NCI-H446 (cell line): Measurements from ENCODE around the gene UQCRC1.

ENCODE experiments used
- DNase-seq, 2 experiments: peaks; one replicate each; lab custom pipeline; 2025; lab: John Stamatoyannopoulos, UW

The UQCRC1 gene

DNA sequence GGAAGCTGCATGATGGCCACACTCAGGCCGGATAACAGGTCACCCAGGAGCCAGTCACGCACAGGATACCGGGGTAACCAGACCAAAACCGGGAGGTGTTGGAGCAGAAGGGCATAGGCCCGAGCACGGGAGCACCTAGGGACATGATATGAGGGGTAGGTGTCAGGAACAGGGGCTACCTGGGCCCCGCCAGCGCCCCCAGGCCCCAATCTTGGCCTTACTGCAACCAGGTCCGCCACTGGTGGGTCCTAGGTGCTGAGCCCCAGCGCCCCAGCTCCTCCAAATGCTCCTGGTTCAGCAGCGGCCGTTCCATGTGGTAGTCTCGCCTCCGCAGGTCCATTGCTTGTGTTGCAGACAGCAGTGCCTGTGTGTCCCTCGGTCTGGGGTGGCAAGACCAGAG, 23.8 kb upstream of the UQCRC1 start:
- DNase-seq, result no peak

DNA sequence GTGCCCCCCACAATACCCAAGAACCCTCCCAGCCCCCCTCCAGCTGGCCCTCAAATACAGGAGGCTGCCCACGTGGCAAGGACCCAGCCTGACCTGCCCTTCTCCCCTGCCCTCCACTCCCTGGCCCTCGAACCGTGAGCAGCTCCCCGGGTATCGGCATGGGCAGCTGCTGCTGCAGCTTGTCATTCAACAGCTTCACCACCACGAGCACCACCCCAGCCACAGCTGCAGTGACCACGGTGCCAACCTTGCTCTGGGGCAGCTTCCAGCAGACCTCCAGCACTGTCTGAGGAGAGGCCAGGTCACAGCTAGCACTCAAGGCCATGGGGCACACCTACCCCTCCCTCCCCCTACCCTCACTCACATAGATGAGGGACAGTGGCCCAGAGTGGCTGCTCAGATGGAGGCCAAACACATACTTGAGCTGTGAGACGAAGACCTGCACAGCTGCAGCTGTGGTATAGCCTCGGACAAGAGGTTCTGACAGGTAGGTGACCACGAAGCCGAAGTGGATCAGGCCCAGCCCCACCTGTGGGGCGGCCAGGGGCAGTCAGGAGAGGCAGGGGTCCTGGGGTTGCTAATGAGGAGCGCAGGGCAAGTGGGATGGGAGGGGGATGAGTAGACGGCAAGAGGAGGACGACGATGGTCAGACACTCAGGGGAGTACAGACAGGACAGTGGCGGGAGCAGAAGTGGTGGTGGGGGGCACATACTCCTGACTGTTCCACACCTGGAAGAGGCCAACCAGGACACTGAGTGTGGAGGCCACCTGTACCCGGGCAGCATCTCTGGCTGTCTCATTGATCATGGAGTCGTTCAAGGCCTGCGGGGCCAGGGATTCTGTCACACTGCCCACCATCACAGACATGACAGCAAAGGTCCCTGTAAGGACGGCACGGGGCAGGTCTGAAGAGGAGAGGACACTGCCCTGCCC, 22.3 kb upstream of the UQCRC1 start:
- DNase-seq, result no peak

DNA sequence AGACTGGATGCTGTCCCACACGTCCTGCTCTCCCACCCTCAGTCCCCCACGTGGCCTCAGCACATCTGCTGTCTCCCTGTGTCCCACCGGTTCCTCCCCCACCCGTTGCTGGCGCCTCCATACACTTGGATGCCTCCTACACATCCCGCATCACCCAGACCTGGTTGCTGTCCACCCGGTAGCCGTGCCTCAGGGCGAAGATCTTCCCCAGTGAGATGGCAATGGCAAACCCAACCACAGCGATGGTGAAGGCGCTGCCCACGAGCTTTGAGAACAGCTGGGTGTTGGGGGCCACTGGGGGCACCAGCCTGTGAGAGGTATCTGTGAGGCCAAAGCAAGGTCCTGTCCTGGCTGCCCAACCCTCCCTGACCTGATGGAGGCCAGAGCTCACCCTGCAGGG, 21.4 kb upstream of the UQCRC1 start:
- DNase-seq, result no peak

DNA sequence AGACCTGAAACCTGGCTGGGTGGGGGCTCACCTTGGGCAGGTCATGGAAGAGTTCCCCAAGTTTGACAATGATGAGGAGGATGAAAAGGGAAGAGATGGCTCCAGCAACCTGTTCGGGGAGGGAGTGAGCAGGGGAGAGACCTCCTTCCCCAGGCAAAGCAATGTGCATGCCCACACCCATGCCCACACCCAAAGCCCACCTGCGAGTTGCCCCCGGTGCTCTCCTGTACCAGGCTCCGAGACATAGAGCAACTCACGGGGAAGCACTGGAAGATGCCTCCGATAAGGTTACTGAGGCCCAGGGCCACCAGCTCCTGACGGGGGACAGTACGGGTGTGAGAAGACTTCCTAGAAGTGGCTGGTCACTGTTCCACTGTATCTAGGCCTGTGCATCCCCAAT, 21.0 kb upstream of the UQCRC1 start:
- DNase-seq, result no peak

DNA sequence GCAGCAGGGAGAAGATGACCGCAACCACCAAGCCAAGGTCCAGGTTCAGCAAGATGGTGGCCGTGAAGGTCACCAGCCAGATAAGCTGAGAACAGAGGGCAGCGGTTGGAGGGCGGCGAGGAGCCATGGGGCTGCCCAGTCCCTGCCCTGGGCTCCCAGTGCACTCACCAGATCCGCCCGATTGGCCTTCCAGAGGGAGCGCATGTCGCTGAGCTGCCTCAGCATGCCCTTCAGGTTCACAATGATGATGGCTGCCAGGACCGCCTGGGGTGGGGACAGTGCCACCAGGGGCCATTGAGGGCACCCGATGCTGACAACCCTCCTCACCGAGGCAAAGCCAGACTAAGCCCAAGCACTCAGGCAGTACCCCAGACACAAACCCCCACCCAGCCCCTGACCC, 20.4 kb upstream of the UQCRC1 start:
- DNase-seq, result no peak

DNA sequence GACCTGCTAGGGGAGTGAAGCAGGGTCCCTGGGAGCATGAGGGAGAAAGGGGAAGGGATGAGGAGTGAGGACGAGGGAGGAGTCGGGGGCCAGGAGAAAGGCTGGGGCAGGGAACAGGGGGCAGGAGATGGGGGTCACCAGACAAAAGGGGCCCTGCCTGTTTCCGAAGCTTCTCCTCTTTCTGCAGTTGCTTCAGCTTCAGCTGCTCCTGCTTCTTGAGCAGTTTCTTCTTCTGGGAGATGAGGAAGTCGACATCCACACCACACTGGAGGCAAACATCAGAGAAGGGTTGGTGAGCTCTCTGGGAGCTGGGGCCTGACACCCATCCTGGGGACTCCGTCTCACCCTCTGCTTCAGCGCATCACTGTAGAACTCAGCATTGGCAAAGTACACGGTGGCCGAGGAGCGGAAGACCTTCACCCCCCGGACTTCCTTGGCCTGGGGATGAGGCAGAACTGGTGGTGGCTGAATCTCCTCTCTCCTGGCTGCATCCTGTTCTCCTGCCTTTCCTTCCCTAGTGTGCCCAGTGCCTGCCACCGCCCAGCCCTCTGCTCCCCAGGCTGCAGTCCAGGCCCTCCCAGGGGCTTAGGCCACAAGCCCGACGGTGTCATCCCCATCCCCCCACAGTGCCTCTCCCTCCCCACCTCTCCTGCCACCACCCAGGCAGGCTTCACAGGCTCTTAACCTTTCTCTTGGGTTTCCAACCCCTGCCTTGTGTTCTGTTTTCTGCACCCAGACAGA, 19.0 kb upstream of the UQCRC1 start:
- no peak for DNase-seq

DNA sequence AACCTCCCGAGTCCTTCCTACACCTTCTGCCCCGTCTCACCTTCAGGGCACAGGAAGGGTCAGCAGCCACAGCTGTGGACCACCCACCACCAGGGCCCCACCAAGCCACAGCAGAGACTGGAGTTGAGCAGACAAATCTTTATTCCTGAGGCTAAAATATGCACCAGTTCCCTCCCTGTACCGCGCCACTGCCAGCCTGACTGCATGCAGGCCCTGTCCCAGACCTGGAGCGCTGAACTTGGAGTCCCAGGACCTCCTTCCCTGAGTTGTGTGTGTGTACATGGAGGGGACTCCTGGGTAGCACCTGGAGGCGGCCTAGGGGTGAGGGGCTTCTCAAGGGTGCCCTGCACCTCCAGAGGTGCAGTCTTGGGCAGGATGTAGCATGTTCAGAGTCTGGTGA, 16.2 kb upstream of the UQCRC1 start:
- no peak for DNase-seq

DNA sequence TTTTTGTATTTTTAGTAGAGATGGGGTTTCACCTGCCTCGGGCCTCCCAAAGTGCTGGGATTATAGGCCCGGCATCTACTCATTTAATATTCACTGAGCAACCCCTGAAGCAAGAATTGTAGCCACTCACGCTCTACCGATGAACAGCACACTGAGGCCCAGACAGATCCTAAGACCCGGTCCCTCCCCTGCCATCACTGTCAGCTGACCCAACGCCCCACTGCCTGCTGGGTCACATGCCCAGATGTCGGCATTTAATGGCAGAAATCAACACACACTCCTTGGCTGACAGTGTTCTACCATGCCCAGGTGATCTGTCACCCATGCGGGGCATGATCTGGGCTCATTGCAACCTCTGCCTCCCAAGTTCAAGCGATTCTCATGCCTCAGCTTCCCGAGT, 15.3 kb upstream of the UQCRC1 start:
- DNase-seq, result no peak

DNA sequence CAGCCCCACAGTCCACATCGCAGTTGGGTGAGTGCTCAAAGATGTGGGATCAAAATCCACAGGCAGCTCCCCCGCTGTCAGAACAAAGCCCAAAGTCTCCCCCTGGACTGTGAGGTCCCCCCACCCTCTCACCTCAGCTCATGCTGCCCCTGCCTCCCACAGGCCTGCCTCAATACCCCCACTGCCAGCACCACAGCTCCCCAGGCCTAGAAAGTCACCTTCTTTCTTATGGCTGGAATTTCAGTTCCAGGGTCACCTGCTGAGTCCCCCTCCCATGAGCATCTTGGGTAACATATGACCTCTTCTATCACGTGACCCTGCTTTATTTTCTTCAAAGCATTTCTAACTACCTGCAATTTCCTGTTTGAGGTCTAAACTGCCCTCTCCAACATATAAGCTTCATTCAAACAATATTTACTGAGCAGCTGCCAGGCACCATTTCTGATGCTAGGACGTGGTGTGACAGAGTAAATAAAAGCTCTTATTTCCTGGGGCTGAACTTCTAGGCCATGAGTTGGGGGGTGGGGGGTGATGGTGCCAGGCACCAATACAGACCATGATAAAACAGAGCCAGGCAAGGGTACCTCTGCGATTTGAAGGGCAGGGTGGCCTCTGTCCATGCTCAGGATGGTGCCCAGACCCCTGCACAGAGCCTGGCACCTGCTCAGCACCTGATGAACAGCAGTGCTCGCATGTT, 14.6 kb upstream of the UQCRC1 start:
- DNase-seq, result no peak

DNA sequence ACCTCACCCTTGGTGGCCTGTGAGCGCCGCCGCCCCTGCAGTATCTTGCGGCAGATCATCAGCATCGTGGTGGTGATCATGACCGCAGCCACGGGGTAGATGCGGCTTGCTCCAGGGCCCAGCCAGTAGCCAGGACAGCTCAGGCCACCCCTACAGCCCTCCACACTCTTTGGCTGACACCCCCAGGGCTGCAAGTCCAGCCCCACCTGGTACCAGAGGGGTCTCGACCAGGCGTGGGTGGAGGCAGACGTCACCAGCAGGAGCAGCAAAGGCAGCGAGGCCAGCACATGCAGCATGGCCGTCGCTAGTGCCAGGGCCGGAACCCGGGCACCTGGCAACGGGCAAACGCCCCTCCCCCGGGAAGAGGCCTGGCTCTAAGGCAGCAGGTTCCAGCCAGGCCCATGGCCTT, 12.0 kb upstream of the UQCRC1 start, which contains the start of gene TMEM89:
Gene TMEM89 (minus strand): TSS at position 309 of the 409 bp plus-strand sequence. CDS start 13 bp downstream, at position 296.
- no peak for DNase-seq

DNA sequence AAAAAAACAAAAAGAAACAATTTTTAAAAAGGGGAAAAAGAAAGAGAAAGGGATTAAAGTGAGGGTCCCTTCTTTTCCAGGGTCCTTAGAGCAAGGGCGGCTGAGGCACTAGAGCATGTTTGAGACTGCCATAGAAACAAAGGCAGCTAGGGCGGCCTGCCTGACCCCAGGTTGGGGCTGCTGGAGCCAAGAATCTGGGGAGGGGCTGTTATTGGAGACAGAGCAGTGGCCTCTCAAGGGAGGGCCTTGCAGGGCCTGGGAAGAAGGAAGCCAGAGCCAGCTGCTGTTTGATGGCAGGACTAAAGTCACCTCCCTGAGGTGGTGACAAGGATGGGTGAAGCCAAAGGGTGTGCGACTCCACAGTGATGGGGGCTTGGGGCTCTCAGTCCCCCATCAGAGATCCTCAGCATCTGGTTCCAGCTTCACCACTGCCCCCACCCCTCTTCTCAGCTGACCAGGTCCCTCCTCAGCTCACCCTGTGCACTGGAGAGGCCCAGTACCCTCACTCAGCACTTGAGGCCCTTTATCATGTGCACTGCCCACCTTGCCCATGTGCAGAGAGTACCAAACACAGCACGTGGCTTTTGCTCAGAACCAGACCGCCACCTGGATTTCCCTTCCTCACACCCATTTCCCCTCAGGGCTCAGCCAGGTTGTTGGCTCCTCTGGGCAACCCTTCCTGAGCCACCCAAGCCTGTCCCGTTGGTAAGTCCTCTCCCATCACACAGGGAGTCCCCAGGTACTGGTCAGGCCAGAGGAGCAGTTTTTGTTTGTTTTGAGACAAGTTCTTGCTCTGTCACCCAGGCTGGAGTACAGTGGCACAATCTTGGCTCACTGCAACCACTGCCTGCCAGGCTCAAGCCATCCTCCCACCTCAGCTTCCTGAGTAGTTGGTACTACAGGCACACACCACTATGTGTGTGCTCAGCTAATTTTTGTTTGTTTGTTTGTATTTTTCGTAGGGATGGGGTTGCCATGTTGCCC, 10.4 kb upstream of the UQCRC1 start:
- no peak for DNase-seq

DNA sequence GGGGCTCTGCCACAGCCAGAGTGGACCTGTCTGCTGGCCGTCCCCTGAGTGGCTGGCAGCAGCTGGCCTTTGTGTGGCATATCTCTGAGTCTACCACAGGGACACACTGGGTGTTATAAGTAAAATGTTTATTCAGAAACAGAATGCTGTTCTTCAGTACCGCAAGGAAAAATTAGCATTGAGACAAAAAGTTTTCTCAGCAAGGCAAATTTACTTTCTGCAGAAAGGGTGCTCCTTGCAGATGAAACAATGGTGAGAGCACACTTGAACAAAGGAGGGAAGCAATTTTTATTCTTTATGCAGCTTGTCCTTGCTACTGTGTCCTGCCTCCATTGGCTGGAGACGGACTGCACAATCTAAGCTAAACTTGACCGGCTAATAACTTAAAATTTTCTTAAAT, 8.1 kb upstream of the UQCRC1 start:
- DNase-seq, result no peak

DNA sequence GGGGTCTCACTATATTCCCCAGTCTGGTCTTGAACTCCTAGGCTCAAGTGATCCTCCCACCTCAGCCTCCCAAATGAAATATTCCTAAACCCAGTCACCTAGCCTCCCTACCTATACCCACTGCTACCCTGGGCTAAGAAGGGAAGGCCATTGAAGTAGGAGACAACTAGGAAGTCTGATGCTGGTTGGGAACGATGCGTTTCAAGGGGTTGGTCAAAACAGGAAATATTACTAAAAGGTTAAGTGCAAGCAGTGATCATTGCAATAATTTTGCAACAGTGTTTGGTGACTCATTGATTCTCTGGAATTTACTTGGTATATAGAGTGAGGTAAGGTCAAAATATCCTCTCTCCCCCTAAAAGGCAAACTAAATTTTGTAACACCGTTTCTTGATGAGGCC, 4.6 kb upstream of the UQCRC1 start:
- DNase-seq, result no peak

DNA sequence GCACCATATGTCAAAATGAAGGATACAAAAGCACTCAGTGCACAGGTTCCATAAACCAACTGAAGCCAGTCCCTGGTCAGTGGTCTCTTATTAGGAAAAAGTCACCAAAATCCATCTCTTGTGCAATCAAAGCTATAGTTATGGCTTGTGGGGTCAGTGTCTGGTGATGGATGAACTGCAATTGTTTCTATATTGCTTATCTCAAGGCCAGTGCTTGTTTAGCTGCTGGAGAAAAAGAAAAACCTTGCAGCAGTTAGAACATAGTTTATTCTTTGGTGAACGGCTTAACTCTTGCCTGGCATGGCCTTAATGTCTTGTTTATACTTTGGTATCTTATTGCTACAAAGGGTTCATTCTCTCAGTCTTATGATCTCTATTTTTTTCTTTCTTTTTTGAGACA, 2.9 kb upstream of the UQCRC1 start:
- no peak for DNase-seq

DNA sequence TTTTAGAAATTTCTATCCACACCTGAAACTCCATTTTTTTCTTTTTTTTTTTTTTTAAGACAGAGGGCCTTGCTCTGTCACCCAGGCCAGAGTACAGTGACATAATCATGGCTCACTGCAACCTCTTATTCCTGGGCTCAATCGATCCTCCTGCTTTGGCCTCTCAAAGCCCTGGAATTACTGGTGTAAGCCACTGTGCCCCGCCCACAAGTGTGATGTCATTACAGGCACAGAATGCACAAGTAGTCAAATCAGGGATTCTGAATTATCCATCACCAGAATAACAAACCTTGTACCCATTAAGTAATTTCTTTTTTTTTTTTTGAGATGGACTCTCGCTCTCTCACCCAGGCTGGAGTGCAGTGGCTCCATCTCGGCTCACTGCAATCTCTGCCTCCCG, 1.9 kb downstream of the UQCRC1 start:
- no peak for DNase-seq

DNA sequence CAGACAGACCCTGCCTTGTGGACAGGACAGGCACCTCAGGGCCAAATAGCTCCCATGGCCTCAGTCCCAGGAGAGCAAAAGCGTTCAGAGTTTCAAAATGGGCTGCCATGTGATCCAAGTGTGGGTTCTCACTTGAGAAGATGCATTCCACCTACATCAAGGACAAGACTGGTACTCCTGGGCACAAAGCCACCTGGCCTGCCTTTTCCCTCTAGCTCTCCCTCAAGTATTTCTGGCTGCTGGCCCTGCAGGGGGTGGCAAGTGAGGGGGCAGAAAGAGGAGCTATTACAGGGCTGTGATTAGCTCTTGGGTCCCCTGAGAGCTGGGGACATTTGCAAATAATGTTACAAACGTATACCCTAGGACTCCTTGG, 7.8 kb downstream of the UQCRC1 start:
- no peak for DNase-seq

DNA sequence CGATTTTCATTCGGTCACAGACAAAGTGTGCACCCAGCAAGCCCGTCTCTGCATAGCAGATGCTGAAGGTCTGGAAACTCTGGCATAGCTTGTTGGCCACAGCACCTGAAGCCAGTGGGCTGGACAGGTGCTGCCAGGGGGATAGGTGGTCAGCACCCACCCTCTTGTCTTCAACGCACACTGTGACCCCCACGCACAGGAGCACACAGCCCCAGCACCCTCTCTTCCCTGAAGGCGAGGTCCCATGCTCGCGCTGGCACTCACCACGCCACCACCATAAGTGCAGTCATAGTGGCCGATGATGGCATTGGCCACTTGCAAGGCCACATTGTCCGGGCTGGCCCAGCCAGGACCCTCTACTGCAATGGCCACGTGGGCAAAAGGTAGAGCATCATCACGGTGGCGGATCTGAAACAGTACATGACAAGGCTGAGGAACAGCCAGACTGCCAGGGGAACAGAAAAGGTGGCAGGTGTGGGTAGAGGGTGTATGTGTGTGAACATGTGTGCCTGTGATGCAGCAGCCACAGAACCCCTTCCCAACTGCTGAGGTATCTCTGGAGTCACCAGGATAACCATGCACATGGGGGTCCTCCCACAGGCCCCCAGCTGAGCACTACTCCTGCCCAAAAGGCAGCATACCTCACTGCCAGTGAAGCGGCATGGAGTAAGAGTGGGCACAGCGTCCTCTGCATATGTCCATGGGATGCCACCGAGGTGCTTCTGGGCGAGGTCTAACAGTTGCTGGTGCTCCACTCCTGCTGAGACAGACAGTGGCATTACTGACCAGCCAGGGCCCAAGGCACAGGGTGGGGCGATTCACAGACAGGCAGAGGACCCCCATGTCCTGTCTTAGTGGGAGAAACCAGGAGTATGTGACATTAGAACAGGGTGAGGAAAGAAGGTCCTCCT, 8.5 kb downstream of the UQCRC1 start:
- DNase-seq, result no peak

DNA sequence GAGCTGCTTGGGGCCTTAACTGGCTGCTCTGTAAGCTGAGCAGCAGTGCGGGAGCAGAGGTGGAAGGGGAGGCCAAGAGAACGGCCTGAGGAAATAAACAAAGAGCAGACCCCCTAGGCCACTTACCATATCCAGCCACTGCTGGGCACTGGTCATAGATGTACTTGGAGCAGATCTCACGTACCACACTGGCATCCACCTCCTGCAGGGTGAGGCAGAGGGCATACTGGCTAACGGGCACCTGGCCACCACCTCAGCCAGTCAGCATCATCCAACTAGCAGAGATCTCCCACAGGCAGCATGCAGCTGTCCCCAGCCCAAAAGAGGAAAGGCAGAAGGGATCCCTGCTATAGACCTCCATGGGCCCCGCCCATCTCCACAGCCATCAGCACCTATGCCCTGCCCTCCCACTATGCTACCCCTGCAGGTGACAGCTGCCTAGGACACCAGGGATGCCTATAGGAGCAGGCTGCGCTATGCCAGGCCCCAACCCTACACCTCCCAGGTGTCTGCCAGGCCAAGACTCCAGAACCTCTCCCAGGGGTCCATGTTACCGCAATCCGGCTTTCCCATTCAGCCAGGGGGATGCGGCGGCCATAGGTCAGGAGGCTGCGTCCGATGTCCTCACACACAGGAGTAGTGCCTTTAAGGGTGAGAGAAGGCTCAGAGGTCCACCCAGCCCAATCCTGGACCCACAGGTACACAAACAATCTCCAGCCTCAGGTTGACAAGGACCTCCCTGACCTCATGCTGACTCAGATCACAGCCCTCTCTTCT, 9.7 kb downstream of the UQCRC1 start:
- DNase-seq, result no peak

DNA sequence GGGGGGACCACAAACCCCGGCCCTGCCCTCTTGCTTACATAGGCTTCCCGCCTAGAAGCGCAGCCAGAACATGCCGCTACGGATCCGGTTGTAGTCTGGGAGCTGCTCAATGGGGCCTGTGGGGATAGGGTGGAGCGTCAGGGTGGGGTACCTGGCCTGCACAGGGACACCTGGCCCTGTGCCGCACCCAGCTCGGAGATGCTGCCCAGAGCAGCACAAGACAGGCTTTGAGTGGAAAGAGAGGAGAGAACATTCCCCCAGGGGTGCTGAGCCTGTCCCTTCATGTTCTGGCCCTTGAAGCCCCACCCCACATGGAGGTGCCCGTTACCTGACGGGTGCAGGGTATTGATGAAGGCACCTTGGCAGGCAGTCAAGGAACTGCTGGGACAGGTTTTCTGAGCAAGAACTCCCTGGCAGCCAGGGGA, 10.4 kb downstream of the UQCRC1 start:
- DNase-seq, result no peak
